HK-2 (cell line): Measurements from ENCODE around the gene TTC39C.
"Not testable (repeated sequence)": the region's sequence is repeated elsewhere in the genome, so short reads cannot be mapped to it uniquely, and the experiment has no call there.

Experiments used
- DNase-seq: peaks from one replicate; pipeline ENCODE4 v3.0.0-alpha.2; 2018; ENCODE audit not compliant: unreplicated experiment

Gene TTC39C

DNA sequence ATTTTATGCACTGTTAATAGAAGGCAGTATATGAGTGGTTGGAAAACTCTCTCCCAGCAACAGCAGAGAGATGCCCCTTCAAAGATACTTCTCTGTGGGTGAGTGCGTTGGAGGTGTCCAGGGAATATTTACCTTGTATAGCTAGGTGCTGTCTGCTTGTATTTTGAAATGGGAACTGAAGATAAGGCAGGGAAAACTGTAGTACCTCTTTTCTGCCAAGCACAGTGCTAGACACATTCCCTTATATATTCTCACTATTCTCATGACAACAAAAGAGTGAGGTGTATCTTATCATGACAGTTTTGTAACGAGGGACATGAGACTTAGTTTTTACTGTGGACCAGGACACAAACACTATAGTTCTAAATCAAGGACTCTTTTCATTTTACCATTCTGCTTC lies 2.1 kb downstream of the TTC39C start:
- DNase-seq: no peak

DNA sequence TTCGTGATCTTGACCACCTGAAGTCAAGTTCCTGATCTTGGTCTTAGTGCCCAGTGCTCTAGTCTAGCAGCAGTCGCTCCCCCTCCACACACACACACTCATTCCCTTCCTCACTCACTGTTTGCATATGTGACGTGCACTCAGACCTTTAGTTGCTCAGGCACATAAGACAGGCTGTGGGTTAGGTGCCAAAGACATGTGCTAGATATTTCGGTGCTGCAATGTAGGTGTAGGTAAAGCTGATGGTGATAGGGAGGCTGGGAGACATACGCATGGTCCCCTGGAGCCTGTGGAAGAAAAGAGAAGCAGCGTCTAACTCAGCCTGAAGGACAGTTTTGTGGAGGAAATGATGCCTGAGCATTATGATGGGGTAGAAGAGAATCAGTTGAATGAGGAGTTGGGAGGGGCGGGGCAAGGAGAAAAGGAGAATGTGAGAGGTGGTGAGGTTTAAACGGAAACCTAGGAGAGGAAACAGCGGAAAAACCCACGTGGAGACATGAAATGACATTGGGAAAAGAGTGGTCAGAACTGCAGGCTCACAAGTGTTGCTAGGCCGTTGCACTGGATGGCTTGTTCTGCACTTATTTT lies 3.8 kb downstream of the TTC39C start:
- DNase-seq: no peak

DNA sequence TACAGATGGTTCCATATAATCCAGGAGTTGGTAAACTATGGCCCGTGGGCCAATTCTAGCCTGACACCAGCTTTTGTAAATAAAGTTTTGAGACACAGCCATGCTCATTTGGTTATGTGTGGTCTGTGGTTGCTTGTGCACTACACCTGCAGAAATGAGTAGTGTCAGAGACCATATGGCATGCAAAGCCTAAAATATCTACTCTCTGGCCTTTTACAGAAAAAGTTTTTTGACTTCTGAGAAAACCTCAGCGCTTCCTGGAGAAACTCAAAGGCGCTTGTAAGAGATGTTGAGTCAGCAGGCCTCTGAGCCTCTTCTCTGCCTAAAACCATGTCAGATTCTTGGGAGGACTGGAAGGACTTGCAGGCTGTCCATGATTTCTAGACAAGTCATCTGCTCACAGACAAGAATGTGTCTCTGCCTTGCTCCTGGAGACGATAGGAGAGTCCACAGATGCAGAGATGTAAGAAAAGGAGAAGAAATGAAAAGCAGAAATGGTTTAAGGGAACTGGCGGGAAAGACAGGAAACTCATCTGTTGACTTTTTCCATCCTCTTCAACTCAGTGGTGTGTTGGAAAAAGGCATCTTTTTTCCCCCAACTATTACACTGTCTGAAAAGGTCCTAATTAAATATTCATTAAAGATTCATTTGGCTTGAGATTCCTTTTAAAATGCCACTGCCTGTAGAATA lies 5.2 kb downstream of the TTC39C start:
- no peak for DNase-seq

DNA sequence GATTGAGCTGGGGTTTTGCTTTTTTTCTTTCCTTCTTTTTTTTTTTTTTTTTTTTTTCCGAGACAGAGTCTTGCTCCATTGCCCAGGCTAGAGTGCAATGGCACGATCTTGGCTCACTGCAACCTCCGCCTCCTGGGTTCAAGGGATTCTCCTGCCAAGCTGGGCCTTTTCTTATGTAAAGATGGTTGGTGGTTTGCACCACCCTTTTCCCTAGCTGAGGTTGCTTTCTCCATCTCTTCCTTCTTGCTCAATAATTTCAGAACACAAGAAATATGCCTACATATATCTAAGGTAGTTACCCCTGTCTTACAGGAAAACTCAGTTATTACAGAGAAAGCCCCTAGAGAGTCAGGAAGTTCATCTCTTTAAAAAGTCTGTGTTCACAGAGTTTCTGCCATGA lies 7.0 kb downstream of the TTC39C start:
- no peak for DNase-seq

DNA sequence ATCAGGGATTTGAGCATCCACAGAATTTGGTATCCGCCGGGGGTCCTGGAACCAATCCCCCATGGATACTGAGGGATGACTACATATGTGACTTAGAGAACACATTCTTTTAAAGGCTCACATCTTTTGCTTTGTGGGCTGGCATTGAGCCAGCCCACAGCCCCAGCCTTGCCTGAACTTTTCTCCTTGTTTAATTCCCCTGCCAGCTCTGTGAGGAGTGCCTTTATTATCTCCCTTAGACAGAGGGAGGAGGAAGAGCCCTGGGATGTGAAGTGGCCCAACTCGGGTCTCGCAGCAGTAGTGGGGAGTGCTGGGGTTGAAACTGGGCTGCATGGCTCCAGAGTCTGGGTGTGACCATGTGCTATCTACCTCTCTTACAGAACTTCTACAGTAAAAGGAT lies 7.6 kb downstream of the TTC39C start:
- no peak for DNase-seq

DNA sequence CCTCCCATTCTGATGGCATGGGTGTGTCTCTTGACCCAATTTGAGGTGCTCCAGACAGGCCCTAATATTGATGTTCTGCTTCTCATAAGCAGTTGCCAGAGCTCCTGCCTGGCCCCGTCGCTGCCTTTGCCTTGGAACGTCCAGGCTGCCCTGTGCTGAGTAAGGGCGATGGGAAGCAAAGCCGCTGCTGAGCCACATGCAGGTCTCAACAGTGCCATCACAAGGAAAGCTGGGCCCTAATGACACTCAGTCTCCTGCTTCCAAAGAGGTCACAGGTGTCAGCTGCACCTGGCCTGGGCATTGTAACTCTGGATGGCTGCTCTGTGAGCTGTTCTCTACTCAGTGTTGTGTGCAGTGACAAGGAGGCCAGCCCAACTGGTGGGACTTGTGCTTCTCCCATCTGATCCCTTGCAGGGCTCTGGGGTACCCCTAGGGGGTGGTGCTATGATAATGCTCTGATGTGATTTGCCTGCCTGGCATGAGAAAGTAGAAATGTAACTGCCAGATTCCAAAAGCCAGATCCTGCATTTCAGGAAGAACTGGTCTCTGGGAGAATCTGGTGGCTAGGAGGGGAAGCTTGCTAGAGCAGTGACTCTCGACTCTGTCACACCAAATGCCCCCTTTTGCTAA lies 8.7 kb downstream of the TTC39C start:
- no peak for DNase-seq

DNA sequence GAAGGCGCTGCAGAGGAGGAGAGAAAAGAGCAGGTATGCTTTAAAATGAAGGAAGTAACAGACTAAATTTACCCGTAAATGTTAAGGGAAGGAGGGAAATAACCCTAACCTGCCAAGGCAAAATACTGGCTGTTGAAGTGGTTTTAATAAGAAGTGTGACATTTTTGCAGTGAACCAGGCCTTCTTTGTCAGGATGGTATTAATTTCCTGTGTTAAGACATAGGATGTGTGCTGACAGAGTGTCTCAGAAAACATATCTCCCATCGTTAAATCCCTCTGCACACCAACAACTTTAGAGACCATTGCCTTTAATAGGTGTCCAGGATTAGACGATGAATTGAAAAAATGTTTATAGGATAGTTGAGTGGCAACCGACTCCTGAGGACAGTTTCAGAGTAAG lies 9.9 kb downstream of the TTC39C start:
- no peak for DNase-seq

DNA sequence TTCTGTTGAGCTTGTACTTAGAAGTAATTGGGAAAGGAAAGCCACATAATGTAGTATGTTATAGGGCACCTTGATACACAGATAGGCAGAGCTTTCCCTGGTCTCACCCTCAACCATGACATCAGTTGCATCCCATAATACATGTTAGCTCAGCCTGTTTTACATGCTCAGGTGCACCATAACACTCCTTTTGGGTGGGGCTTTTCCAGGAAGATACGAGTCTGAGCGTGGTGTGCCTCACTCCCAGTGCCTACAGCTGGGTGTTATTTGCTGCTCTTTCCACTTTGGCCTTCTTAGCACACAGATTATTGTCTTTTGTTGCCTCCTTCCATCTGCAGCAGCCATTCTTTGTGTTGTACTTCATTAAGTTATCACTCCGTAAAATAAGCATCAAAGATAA lies 11.9 kb downstream of the TTC39C start:
- no peak for DNase-seq

DNA sequence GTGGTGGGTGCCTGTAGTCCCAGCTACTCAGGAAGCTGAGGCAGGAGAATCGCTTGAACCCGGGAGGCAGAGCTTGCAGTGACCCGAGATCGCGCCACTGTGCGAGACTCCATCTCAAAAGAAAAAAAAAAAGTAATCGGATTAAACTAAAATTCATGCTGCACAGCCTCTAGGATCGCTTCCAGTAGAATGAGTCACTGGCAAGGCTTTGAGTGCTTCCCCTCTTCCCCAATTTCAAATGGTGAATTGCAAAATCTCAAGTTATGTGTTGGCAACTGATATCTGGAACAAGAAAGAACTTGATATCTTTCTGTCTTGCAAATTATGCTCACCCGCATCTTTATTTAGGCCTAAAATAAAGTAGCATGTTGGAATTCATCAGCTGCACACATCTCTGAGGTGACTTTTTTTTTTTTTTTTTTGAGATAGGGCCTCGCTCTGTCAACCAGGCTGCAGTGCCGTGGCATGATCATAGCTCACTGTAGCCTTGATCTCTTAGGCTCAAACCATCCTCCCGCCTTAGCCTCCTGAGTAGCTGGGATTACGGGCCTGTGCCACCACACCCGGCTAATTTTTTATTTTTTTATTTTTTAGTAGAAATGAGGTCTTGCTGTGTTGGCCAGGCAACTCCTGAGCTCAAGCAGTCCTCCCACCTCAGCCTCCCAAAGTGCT lies 12.7 kb downstream of the TTC39C start:
- DNase-seq: no peak

DNA sequence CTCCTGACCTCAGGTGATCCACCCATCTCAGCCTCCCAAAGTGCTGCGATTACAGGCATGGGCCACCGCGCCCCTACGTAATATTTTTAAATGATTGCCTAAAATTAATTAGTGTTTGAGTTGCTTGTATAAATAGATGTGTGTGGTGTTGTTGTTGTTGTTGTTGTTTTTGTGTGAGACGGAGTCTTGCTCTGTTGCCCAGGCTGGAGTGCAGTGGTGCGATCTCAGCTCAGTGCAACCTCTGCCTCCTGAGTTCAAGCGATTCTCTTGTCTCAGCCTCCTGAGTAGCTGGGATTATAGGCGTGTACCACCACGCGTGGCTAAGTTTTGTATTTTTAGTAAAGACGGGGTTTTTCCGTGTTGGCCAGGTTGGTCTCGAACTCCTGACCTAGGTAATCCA lies 14.4 kb downstream of the TTC39C start:
- DNase-seq: not testable (repeated sequence)

DNA sequence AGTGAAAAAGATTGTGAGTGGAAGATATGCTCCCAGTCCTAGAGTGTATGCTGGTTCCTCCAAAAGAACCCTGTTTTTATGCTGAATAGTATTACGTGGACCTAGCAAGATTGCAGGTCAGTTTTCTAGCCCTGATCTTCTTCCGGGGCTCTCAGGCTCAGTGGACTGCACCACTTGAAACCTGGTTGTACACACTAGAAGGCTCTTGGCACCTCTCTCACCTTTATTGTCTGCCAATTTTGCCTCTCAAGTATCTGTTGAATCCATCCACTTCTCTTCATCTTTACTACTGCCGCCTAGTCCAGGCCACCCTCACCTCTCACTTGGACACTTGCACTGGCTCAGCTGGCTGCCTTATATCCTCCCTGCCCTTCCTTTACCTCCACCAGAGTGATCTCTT lies 16.8 kb downstream of the TTC39C start:
- DNase-seq: no peak

DNA sequence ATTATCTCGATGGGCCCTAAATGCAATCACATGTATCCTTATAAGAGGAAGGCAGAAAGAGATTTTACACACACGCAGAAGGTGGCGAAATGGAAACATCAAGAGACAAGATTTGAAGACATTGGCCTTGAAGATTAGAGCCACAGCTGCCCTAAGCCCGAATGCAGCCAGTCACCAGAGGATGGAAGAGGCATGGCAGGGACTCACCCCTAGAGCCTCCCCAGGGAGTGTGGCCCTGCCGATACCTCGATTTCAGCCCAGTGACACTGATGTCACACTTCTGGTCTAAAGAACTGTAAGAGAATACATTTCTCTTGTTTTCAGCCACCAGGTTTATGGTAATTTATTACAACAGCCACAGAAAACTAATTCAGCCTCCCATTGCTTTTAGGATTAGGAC lies 17.4 kb downstream of the TTC39C start:
- DNase-seq: no peak

DNA sequence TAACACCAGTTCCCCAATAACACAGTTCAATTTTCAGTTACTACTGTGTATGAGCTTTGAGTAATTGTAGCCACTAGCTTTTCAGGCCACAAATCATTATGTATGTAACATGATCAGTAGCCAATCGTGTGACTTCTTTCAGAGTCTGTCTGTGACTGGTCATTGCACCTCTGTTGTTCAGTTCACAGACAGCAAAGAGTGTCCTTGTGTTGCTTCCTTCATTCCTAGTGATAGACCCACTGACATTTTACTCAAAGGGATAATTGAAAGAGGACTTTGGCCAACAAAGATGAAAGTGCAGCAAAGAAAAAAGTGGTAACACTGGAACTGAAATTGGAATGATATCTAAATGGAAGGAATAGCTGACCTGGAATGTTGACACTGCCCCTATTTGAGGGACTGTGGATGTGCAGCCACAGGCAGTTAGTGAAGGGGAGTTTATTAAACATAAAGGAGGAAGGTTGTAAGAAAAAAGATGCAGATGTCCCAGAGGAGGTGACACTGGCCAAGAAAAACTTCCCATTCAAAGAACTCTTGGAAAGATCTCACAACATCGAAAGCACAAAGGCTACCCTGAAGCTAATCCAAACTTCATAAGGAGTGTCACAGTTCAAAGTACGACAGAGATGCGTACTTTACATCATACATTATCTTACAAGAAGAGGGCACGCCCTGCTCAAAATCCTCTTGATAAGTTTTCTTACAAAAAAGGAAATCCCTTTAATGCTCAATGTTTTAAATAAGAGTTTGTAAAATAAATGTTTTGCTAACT lies 19.3 kb downstream of the TTC39C start:
- no peak for DNase-seq

DNA sequence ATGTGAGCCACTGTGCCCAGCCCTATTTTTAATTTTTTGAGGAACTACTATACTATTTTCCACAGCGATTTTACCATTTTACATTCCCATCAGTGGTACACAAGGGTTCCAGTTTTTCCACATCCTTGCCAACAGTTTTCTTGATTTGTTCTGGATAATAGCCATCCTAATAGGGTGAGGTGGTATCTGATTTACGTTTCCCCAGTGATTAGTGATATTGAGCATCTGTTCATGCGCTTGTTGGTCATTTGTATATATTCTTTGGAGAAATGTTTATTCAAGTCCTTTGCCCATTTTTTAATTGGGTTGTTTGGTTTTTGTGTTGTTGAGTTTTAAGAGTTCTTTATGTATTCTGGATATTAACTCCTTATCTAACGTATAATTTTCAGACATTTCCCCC lies 20.8 kb downstream of the TTC39C start:
- DNase-seq: no peak

DNA sequence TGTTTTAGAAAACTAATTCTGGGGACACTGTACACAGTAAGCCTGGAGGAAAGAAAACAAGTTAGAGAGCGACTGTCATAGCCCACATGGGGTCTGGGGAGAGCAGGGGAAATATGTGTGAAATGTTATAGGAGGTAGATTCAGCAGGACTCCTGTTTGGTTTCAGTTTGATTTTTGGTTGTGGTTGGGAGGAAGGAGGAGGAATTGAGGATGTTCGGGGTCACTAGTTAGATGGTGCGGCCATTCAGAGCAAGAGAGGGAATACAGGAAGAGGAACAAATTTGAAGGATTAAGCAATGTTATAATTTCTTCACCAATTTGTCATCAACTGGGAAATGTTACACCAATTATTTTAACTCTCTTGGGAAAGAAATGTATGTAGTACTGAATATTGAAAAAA lies 25.1 kb downstream of the TTC39C start:
- no peak for DNase-seq

DNA sequence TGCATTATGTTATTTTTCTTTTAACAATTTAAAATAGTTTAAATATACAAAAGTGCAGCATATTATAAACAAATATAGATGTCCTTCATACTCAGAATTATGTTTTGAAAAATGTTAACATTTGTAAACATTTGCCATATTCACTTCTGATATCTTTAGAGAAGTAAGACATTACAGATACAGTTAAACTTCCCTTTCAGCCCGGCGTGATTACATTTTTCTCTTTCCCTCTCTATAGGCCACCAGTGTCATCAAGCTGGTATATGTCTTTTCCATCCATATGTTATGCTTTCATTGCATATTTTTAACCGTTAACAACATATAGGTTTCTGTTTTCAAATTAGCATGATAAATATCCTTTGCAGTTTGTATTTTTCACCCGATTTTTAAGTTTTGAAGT lies 27.1 kb downstream of the TTC39C start:
- no peak for DNase-seq

DNA sequence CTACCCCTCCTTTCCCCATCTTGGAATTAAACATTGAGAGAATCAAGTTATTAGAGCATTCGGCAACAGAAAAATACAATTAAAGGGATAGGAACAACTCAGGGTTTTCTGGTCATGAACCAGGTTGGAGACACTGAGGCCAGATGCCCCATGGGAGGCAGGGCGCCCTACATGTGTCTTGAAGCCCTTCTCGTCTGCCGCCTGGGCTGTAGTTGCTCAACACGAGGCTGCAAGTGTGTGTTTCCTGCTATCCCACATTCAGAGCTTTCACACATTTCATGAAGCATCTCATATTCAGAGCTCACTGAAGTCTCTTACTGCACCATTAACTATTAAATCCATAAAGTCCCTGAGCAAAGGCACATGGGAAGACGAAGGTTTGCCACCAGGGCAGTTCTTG lies 28.8 kb downstream of the TTC39C start:
- DNase-seq: no peak

DNA sequence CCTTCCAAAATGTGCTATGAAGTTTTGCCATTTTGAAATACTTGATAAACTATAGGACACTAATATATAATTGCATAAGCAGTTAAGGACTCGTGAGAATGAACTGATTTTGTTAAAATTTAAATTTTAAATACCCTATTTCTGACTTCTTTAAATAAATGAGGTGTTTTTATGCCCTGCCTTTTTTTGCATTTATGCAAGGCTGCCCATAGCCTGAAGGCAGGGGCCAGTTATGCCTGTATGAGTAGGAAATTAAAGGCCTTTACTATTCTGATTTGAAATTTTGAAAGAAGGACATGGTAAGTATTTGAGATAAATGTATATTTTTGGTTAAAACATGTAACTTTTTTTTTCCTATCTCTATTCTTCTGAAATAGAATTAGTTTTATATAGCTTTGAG lies 33.7 kb downstream of the TTC39C start:
- no peak for DNase-seq

DNA sequence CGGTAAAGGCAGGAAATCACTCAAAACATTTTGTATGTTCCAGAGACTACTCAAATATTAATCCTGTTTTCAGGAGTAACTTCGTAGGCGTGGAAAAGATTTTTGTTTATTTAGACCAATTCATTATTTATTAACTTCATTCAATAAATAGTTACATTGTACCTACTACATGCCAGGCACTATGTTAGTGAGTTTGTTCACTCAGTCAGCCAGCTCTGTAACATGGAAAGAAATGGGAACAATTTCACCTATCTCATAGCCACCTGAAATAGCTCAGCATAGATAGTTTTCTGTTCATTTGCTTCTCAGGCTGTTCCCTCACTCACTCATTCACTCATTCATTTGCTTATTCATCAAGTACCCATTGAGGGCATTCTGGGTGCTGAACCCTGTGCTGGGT lies 34.6 kb downstream of the TTC39C start:
- DNase-seq: no peak

DNA sequence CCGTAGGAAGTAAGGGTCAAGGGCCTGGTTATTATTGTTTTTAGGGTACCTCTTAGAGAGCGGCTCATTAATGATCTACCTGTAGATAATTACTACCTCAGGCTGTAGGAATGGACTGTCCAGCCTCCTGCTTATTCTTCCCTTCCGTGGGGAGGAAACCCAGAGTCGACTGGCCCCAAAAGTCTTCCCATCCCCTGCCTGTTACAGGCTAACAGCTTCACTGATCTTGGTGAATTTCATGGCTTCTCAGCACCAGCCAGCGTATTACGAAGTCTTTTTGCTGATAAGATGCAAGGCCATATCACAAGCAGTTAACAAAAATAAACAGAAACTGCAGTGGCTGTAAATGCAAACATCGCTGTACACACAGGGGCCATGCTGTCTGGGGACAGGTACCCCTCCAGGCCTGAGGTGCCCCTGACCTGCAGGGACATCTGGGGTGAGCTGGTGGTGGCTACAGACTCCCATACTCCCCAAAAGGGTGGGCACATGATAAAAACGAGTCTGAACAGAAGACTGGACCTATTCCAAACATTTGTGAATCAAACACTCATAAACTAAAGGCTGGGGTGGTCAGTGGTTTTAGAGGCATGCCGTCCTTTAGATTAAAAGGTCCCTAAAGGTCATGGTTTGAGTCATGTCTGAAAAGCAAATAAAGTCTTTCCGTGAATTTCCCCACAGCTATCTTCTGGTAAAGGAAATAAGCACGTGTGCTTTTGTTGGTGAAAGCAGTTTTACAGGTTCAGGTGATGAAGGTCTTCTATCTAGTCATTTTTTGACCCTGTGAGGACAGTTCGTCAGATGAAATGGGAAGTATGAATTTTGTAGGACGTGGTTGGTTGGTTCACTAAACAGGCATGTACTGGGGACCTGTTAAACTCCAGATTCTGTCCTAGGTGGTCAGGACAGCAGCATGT lies 36.7 kb downstream of the TTC39C start:
- peak; percentile 8 for DNase-seq

DNA sequence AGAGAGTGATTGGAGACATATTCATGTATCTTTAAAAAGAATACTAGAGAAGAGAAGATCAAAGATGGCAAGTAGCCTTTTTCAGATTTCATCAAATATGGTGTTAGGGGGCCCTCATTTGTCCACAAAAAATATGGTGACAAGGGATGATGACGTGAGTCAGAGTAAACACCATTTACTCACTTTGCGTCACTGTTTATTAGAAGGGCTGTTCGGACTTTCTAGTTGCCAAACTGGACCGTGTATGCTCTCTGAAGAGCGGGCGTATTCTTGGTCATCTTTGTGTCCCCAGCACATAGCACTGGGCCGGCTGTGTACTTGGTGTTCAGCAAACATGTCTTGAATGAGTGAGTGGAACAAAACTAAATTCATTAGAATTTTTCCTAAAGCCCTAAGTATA lies 37.5 kb downstream of the TTC39C start:
- DNase-seq: no peak
